ENCODE results near the gene NME8. TPM values are rescaled to one million over a fixed set of nuclear protein-coding genes. Genes with fewer than 3 reads are reported as not detected.

The NME8 gene
- total RNA-seq, 2 donors from 2014 or later, result not detected

- intact Hi-C loops (cut with DNase I, micrococcal nuclease), result no loop called here
- DNase-seq, result no peak
- no peak for ATAC-seq
Measured at GRCh38 chr7:37925620-37926019, 77.2 kb downstream of the NME8 start.

GRCh38 chr7:37927773-37928444, 79.5 kb downstream of the NME8 start:
- ATAC-seq, result no peak
- intact Hi-C loops (cut with DNase I, micrococcal nuclease), result no loop called here
- no peak for DNase-seq

DNA sequence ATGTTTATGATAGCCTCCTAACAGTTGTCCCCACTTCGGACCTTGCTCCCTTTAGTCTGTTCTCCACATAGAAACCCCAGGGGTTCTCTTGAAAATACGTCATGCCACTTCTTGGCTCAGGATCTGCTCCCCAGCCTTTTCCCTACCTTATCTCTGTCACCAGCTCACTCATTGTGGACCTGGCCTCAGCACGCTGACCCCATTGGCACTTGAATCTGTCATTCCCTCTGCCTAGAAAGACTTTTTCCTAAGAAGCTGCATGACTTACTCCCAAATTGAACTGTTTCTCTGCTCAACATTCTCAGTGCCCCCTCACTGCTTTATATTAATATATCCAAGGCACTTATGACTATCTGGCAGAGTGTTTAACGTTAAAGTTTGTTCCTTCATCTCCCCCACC, 80.5 kb downstream of the NME8 start:
- ATAC-seq (no peak), DNase-seq (no peak)
- intact Hi-C loops (cut with DNase I, micrococcal nuclease), result no loop called here

GRCh38 chr7:37930226-37930948, 82.0 kb downstream of the NME8 start:
- DNase-seq (no peak), ATAC-seq (no peak)
- intact Hi-C loops (cut with DNase I, micrococcal nuclease), result no loop called here

DNA sequence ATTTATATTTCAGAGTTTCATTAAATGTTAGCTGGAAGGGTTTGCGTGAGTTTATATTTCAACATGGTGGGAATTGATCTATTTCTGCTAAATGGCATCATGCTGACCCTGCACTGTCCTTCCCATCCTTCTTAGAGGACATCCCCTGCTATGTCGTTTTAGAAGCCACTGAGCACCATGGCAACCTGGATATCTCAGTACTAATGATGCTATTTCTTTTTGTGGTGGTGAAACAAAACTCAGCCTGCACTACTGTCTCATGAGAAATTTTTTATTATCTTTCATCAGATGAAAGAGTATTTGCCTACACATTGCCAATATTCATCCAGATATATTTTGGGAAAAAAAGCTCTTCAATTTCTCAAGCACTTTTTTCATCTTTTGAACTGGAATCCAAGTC, 84.1 kb downstream of the NME8 start:
- no peak for ATAC-seq
- no peak for DNase-seq

GRCh38 chr7:37933018-37933566, 84.7 kb downstream of the NME8 start:
- DNase-seq (no peak), ATAC-seq (no peak)
- intact Hi-C loops (cut with DNase I, micrococcal nuclease), result no loop called here

More for the DNA sequence above, 84.1 kb downstream of the NME8 start:
- intact Hi-C loops (cut with DNase I, micrococcal nuclease), result no loop called here

DNA sequence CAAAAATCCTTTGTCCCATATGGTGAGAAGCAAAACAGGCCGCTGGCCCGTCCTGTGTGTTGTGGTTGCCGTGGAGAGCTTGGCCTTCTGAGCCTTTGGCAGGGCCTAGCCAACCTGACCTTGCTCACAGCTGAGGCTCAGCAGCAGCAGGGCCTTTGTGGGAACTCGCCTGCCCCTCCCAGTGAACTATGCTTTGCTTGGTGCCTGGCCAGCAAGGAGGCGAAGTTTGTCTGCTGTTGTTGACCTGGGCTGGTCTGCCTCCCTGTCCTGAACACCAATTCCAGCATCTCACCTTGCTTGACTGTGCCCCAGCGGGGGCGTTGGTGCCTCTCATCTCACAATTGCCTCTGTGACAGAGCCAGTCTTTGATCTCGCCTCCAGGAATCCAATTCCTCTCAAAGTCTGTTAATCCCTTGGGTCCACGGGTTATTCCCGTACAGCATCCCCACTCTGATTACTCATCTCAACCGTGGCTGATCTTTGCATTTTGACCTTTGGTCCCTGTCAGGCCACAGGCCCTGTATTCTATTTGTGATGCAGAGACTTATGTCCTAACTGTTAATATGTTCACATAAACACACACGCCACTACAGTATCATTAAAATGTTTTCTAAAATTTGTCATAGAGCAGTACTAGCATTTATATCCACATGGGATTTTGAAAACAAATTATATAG, 94.7 kb downstream of the NME8 start:
- intact Hi-C loops (cut with DNase I, micrococcal nuclease), result no loop called here
- ATAC-seq, result peak; percentile 98
- peak; percentile 75 to 84 for DNase-seq

- intact Hi-C loops (cut with DNase I, micrococcal nuclease), result no loop called here
- ATAC-seq, result no peak
- DNase-seq, result no peak
Measured at GRCh38 chr7:37943905-37944736, 95.7 kb downstream of the NME8 start.

DNA sequence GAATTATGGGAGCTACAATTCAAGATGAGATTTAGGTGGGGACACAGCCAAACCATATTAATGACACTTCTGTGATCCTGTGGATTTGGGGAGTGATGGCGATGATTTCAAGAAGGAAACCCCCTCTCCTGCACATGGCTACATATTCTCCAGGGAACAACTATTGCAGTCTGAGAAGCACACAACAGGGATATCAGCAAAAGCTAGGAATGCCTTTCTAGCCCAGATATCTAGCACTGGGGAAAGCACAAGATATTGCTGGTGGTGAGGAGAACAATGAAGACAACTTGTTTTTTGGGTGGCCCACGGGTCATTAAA, 96.3 kb downstream of the NME8 start:
- intact Hi-C loops (cut with DNase I, micrococcal nuclease), result no loop called here
- ATAC-seq, result no peak
- no peak for DNase-seq

- DNase-seq, result no peak
- intact Hi-C loops (cut with DNase I, micrococcal nuclease), result no loop called here
- ATAC-seq, result no peak
Measured at GRCh38 chr7:37945336-37945735, 96.9 kb downstream of the NME8 start.

DNA sequence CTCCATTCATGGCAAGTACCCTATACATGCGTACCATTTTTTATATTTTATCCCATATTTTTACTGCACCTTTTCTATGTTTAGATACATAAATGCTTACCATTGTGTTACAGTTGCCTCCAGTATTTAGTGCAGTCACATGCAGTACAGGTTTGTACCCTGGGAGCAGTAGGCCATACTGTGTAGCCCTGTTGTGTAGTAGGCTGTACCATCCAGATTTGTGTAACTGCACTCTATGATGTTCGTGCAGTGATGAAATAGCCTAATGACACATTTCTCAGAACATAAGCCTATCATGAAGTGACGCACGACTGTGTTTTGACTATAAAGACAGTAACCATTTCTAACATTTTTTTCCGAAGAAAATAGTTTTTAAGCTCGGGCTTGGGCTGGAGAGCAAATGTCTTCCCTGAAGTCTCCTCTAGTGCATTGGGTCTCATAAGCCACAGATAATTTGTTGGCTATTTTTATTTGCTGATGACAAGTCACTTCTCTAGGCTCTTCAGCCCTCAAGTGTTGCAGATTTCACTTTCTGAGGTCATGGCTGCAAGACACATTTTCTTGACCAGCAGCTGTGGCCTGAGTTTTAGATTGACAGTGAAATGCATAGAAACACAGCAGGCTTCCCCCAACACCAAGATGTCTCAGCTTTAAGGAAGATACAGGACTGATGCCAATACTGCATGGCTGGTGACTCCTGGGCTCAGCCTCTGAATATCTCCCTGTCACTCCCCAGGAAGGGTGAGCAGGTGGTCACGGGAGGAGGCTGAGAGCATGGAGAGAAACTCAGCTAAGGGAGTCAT, 98.9 kb downstream of the NME8 start:
- ATAC-seq (no peak), DNase-seq (no peak)
- intact Hi-C loops (cut with DNase I, micrococcal nuclease), result no loop called here

DNA sequence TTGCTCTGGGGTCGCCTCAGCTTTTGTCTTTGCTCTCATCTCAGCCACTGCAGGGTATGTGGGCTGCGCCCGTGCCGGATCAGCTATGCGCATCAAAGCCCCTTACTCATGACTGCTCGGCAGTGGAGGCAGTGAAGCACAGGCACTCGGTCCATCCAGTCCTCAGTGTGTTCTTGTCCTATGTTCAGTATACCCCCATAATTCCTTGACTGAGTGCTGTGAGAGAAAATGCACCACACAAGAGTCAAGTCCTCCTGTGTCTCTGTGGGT, 99.5 kb downstream of the NME8 start:
- no peak for DNase-seq
- ATAC-seq, result no peak
- intact Hi-C loops (cut with DNase I, micrococcal nuclease), result no loop called here

Other genes starting within 250 kb of the NME8 start
- gene GPR141, start 164.8 kb upstream of the NME8 start, total RNA-seq, result under 1 TPM; 0.40 to 0.50 TPM
- gene SFRP4, start 68.2 kb downstream of the NME8 start, total RNA-seq, result under 1 TPM; 0.39 to 0.43 TPM
- 10 to 100 TPM; 10.5 to 19.7 TPM for gene EPDR1, start 72.0 kb downstream of the NME8 start, total RNA-seq

Data from left colon (tissue), 2 donors.